Prostate gland (tissue), 2 donors: ENCODE measurements around the gene SLC25A11.

Experiments used
- CTCF ChIP-seq, 4 experiments: fragments of 200-600 bp in 2 of 4; fragments of 450-650 bp in 2 of 4; sonication (generic) in 2 of 4; IDR thresholded peaks; 1 replicate in 3 of 4; 2 replicates in 1 of 4; pipeline ENCODE4 v1.5.1; 2016 to 2019; ENCODE audit warnings: antibody characterized with exemption in 4 of 4, mild to moderate bottlenecking in 2 of 4, moderate library complexity in 2 of 4
- POLR2AphosphoS5 ChIP-seq: sonication (generic); formaldehyde crosslinking; IDR thresholded peaks from one replicate; pipeline ENCODE4 v1.6.1; 2017; ENCODE audit warnings: antibody characterized with exemption

- TF ChIP-seq CTCF (IDR thresholded peaks at IDR 0.05), result no peak
- no peak for TF ChIP-seq POLR2AphosphoS5
These were observed 9.7 kb upstream of the SLC25A11 start for GRCh38 chr17:4949321-4950074.
